Stomach (tissue), 4 donors: Measurements from ENCODE around the gene MDM2.

Experiments used
- CTCF ChIP-seq, 7 experiments: fragments of 450-650 bp in 4 of 7; fragments of 200-600 bp in 3 of 7; sonication (generic) in 3 of 7; IDR thresholded peaks; one replicate each; pipeline ENCODE4 v1.5.1; 2016 to 2019; ENCODE audit warnings: antibody characterized with exemption in 7 of 7, control low read depth in 2 of 7, mild to moderate bottlenecking in 1 of 7
- EP300 ChIP-seq: sonication (generic); formaldehyde crosslinking; IDR thresholded peaks from one replicate; pipeline ENCODE4 v1.6.1; 2017; ENCODE audit warnings: antibody characterized with exemption
- POLR2A ChIP-seq, 4 donors: fragments of 450-650 bp; IDR thresholded peaks; one replicate each; pipeline ENCODE4 v1.6.1; 2016; ENCODE audit warnings: antibody characterized with exemption in 4 of 4, control low read depth in 2 of 4, mild to moderate bottlenecking in 1 of 4, moderate library complexity in 1 of 4
- POLR2AphosphoS5 ChIP-seq, 3 donors: sonication (generic); formaldehyde crosslinking; IDR thresholded peaks; one replicate each; pipeline ENCODE4 v1.6.1; 2016; ENCODE audit warnings: antibody characterized with exemption in 3 of 3

- TF ChIP-seq POLR2A (IDR thresholded peaks at IDR 0.05) = no peak
- TF ChIP-seq EP300 = no peak
- no peak for TF ChIP-seq CTCF (IDR thresholded peaks at IDR 0.05)
- no peak for TF ChIP-seq POLR2AphosphoS5 (IDR thresholded peaks at IDR 0.05)
These were observed 83.2 kb downstream of the MDM2 start for GRCh38 chr12:68891141-68891540.
